ENCODE measurements around the gene KIF13A.

DNA sequence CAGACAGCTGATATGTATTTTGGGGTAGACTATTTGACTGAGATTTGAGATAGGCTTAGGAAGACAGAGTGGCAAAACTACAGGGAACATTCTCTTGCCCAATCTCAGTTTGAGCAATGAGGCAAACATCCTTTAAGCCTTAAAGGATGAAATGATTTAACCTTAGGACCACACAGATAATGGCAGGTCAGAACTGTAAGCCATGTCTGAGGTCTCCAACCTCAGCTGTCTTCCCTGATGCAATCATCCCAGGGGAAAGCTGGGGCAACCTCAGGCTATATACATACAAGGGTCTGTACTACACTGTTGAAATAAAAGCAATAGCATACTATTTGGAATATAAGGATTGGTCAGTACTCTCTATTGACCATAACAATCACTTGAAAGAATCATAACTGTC, 196.9 kb downstream of the KIF13A start:
- TF ChIP-seq CTCF (IDR thresholded peaks at IDR 0.05) (no peak), POLR2A (IDR thresholded peaks at IDR 0.05) (no peak)
